ENCODE measurements around the gene PRUNE1.

The PRUNE1 gene

GRCh38 chr1:150976879-150977694 is 31.2 kb upstream of the PRUNE1 start:
- peak; percentile 51 for DNase-seq

- DNase-seq, result peak; percentile 88
Observed at GRCh38 chr1:150979092-150980056, 28.9 kb upstream of the PRUNE1 start.

GRCh38 chr1:150981177-150981804 is 27.0 kb upstream of the PRUNE1 start:
- no peak for DNase-seq

- peak; percentile 43 for DNase-seq
Observed at GRCh38 chr1:150981805-150982712, 26.2 kb upstream of the PRUNE1 start, which contains the start of gene ANXA9. ANXA9 (plus strand) TSS chr1:150982292; CDS start chr1:150983106, 814 bp downstream.

- DNase-seq, result no peak
Observed at GRCh38 chr1:150985179-150985825, 22.9 kb upstream of the PRUNE1 start.

- no peak for DNase-seq
Observed at GRCh38 chr1:150987924-150988323, 20.3 kb upstream of the PRUNE1 start.

- peak; percentile 63 for DNase-seq
Observed at GRCh38 chr1:150992626-150993025, 15.6 kb upstream of the PRUNE1 start.

- DNase-seq, result no peak
Observed at GRCh38 chr1:150994248-150994647, 14.0 kb upstream of the PRUNE1 start.

- DNase-seq, result no peak
Observed at GRCh38 chr1:150995460-150995859, 12.8 kb upstream of the PRUNE1 start.

GRCh38 chr1:150995896-150996295 is 12.4 kb upstream of the PRUNE1 start:
- no peak for DNase-seq

- DNase-seq, result no peak
Observed at GRCh38 chr1:150997126-150997872, 10.9 kb upstream of the PRUNE1 start.

- DNase-seq, result no peak
Observed at GRCh38 chr1:150997949-150998348, 10.3 kb upstream of the PRUNE1 start.

GRCh38 chr1:150999051-150999674 is 9.1 kb upstream of the PRUNE1 start:
- no peak for DNase-seq

GRCh38 chr1:150999926-151000325 is 8.3 kb upstream of the PRUNE1 start:
- DNase-seq, result no peak

- DNase-seq, result no peak
Observed at GRCh38 chr1:151000408-151000807, 7.8 kb upstream of the PRUNE1 start.

GRCh38 chr1:151001602-151002001 is 6.6 kb upstream of the PRUNE1 start:
- DNase-seq, result no peak

- DNase-seq, result no peak
Observed at GRCh38 chr1:151002051-151002450, 6.2 kb upstream of the PRUNE1 start.

- no peak for DNase-seq
Observed at GRCh38 chr1:151002611-151003010, 5.6 kb upstream of the PRUNE1 start.

- no peak for DNase-seq
Observed at GRCh38 chr1:151003180-151003579, 5.1 kb upstream of the PRUNE1 start.

GRCh38 chr1:151005729-151006319 is 2.4 kb upstream of the PRUNE1 start:
- no peak for DNase-seq
